MM.1S (cell line): Measurements from ENCODE around the gene STS.

Experiments used
- DNase-seq: peaks from one replicate; pipeline ENCODE4 v3.0.0-alpha.2; 2015
- H2AFZ ChIP-seq: fragments of 300-600 bp; sonication (generic); 2 replicates; pipeline ENCODE4 v1.6.0; 2016; ENCODE audit warnings: antibody characterized with exemption, low read length
- H3F3A ChIP-seq: fragments of 300-600 bp; sonication (generic); 2 replicates; pipeline ENCODE4 v1.6.1; 2016; ENCODE audit warnings: mild to moderate bottlenecking, antibody characterized with exemption, low read length, moderate library complexity, mixed read lengths; ENCODE audit not compliant: insufficient read depth
- H3K27ac ChIP-seq: fragments of 300-600 bp; sonication (generic); 2 replicates; pipeline ENCODE4 v1.5.1; 2016; ENCODE audit warnings: mild to moderate bottlenecking, low read length
- H3K27me3 ChIP-seq: fragments of 300-600 bp; sonication (generic); replicated peaks from 2 replicates; pipeline ENCODE4 v1.6.0; 2016; ENCODE audit warnings: low read length; ENCODE audit not compliant: insufficient read depth
- H3K36me3 ChIP-seq: fragments of 300-600 bp; sonication (generic); replicated peaks from 2 replicates; pipeline ENCODE4 v1.6.1; 2016; ENCODE audit warnings: mild to moderate bottlenecking, low read length, mixed read lengths; ENCODE audit not compliant: insufficient read depth
- H3K4me1 ChIP-seq: fragments of 300-600 bp; sonication (generic); 2 replicates; pipeline ENCODE4 v1.6.1; 2016; ENCODE audit warnings: low read length, mixed read lengths
- H3K4me2 ChIP-seq: fragments of 300-600 bp; sonication (generic); 2 replicates; pipeline ENCODE4 v1.6.0; 2016; ENCODE audit warnings: low read depth, low read length
- H3K4me3 ChIP-seq: fragments of 300-600 bp; sonication (generic); 2 replicates; pipeline ENCODE4 v1.5.1; 2016; ENCODE audit warnings: low read length, mixed read lengths
- H3K79me2 ChIP-seq: fragments of 300-600 bp; sonication (generic); 2 replicates; pipeline ENCODE4 v1.6.1; 2016; ENCODE audit warnings: mixed run types, low read length, mixed read lengths
- H3K9ac ChIP-seq: fragments of 300-600 bp; sonication (generic); 2 replicates; pipeline ENCODE4 v1.6.1; 2016; ENCODE audit warnings: low read length, mixed read lengths
- H3K9me2 ChIP-seq: fragments of 300-600 bp; sonication (generic); replicated peaks from 2 replicates; pipeline ENCODE4 v1.6.1; 2016; ENCODE audit warnings: mild to moderate bottlenecking, low read length, mixed read lengths; ENCODE audit not compliant: insufficient read depth
- H3K9me3 ChIP-seq: fragments of 300-600 bp; sonication (generic); replicated peaks from 2 replicates; pipeline ENCODE4 v1.6.1; 2016; ENCODE audit warnings: mild to moderate bottlenecking, low read length, mixed read lengths; ENCODE audit not compliant: insufficient read depth
- H4K20me1 ChIP-seq: fragments of 300-600 bp; sonication (generic); 2 replicates; pipeline ENCODE4 v1.6.1; 2016; ENCODE audit warnings: mild to moderate bottlenecking, low read length, moderate library complexity, mixed read lengths; ENCODE audit not compliant: insufficient read depth
- CTCF ChIP-seq: fragments of 300-600 bp; sonication (generic); IDR thresholded peaks from 2 replicates; pipeline ENCODE4 v1.5.1; 2016; ENCODE audit warnings: antibody characterized with exemption, low read length, mixed read lengths
- EZH2 ChIP-seq: fragments of 300-600 bp; sonication (generic); optimal IDR thresholded peaks from 2 replicates; pipeline ENCODE3; 2017; ENCODE audit warnings: low read depth, mild to moderate bottlenecking, antibody characterized with exemption, low read length, mixed read lengths
- EZH2phosphoT487 ChIP-seq: fragments of 300-600 bp; sonication (generic); IDR thresholded peaks from 2 replicates; pipeline ENCODE4 v1.6.1; 2018; ENCODE audit warnings: antibody characterized with exemption, low read length

Gene STS

GRCh38 chrX:7159149-7159861 is 11.8 kb downstream of the STS start:
- Histone ChIP-seq H3K4me2 (no peak overlapping the region), H3K9me3 (no peaks in the 10 kb centered on the region), H3K9ac (no peak overlapping the region), H3F3A (no peaks in the 10 kb centered on the region), H3K4me3 (no peak overlapping the region), H3K4me1 (no peaks in the 10 kb centered on the region), H3K27ac (no peak overlapping the region), H3K36me3 (no peaks in the 10 kb centered on the region), H2AFZ (no peak overlapping the region), H3K27me3 (no peaks in the 10 kb centered on the region), H3K79me2 (no peaks in the 10 kb centered on the region), H4K20me1 (no peaks in the 10 kb centered on the region), H3K9me2 (no peaks in the 10 kb centered on the region)
- DNase-seq = no peak
- TF ChIP-seq EZH2phosphoT487 (no peak), EZH2 (no peak), CTCF (no peak)

- Histone ChIP-seq H3K4me2 (no peak overlapping the region), H3K27me3 (no peaks in the 10 kb centered on the region), H4K20me1 (no peaks in the 10 kb centered on the region), H2AFZ (no peak overlapping the region), H3K9ac (no peak overlapping the region), H3K9me3 (no peaks in the 10 kb centered on the region), H3F3A (no peaks in the 10 kb centered on the region), H3K27ac (no peak overlapping the region), H3K4me1 (no peaks in the 10 kb centered on the region), H3K79me2 (no peaks in the 10 kb centered on the region), H3K36me3 (no peaks in the 10 kb centered on the region), H3K9me2 (no peaks in the 10 kb centered on the region), H3K4me3 (no peak overlapping the region)
- TF ChIP-seq EZH2phosphoT487 (no peak), CTCF (no peak), EZH2 (no peak)
- no peak for DNase-seq
Observed at GRCh38 chrX:7163146-7163677, 15.7 kb downstream of the STS start.

GRCh38 chrX:7164174-7164573 is 16.7 kb downstream of the STS start:
- Histone ChIP-seq H3K4me3 (no peak overlapping the region), H3K9me2 (no peaks in the 10 kb centered on the region), H3K27me3 (no peaks in the 10 kb centered on the region), H3K4me2 (no peak overlapping the region), H4K20me1 (no peaks in the 10 kb centered on the region), H3K9ac (no peak overlapping the region), H3K79me2 (no peaks in the 10 kb centered on the region), H3K27ac (no peak overlapping the region), H3K9me3 (no peaks in the 10 kb centered on the region), H3K4me1 (no peaks in the 10 kb centered on the region), H3K36me3 (no peaks in the 10 kb centered on the region), H2AFZ (no peak overlapping the region), H3F3A (no peaks in the 10 kb centered on the region)
- DNase-seq = no peak
- TF ChIP-seq CTCF (no peak), EZH2phosphoT487 (no peak), EZH2 (no peak)
